ENCODE results near the gene USH1C. TPM values are rescaled to one million over a fixed set of nuclear protein-coding genes. Genes with fewer than 3 reads are reported as not detected.

Gene USH1C
- total RNA-seq, 4 donors from 2014 or later = 0.75 TPM; not detected in 3

DNA sequence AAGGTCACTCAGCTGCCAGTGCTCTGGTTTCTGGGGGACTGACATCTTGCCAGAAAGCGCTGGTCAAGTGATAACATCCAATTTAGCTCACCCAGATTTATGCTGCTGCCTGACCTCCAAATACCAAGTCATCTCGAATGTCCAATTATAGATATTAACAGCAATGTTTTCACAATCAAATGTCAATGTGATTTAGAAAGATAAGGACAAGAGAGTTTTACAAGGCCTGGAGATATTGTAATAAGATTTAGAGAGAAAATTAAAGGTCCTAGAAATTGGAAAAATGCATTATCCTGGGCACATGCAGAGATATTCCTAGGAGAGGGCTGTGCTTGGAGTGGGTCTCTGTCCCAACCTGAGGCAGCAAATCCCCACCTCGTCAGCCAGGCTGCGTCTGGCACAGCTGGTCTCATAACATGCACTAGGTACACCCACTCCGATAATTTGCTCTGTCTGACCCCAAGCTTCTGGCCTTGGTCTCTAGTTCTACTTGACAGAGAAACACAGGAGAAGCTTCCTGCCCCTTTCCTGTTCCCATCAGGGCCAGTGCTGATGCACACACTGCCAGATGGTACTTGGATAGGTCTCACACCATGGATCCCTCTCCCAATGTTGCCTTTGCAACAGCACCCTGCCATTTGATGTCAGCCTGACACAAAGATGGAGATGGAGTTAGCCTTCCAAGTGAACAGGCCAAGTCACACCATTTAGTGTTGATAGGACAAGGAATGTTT, 28.6 kb downstream of the USH1C start:
- TF ChIP-seq, protein P1, sequence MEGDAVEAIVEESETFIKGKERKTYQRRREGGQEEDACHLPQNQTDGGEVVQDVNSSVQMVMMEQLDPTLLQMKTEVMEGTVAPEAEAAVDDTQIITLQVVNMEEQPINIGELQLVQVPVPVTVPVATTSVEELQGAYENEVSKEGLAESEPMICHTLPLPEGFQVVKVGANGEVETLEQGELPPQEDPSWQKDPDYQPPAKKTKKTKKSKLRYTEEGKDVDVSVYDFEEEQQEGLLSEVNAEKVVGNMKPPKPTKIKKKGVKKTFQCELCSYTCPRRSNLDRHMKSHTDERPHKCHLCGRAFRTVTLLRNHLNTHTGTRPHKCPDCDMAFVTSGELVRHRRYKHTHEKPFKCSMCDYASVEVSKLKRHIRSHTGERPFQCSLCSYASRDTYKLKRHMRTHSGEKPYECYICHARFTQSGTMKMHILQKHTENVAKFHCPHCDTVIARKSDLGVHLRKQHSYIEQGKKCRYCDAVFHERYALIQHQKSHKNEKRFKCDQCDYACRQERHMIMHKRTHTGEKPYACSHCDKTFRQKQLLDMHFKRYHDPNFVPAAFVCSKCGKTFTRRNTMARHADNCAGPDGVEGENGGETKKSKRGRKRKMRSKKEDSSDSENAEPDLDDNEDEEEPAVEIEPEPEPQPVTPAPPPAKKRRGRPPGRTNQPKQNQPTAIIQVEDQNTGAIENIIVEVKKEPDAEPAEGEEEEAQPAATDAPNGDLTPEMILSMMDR (IDR thresholded peaks at IDR 0.05; ENCODE audit: low read depth) = no peak

DNA sequence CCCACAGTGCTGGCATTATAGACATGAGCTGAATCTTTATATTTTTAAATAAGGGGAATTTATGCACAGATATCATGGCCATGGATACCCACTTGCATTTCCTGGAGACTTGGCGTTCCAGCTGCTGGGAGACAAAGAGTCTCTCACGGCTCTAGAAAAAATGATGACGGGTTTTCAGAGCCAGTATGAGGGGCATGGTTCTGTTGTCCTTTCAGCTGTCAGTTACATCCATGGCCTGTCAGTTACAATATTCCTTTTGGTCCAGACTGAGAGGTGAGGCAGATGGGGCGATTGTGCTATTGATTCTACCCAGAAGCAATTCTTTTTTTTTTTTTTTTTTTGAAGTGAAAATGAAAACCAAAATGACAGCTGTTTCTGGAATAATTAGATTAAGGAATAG, 29.7 kb downstream of the USH1C start:
- TF ChIP-seq, protein P1 (IDR thresholded peaks at IDR 0.05; ENCODE audit: low read depth) = no peak

DNA sequence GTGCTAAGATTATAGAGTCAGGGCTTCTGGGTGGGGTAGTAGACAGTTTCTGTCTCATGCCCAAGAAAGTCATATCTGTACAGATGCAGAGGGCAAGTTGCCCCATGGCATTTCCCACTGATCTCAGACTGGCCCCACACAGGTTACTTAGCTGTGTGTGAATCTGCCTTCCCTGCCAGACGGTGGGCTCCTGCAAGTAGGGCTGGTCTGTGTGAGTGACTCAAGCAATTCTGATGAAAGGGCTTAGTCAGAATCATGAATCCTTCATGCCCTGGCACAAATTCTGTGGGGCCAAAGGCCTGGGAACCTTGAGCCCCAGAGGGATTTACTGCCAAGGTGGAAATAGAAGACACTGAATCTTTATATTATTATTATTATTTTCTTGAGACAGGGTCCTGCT, 30.4 kb downstream of the USH1C start:
- TF ChIP-seq, protein P1 (IDR thresholded peaks at IDR 0.05; ENCODE audit: low read depth) = no peak

DNA sequence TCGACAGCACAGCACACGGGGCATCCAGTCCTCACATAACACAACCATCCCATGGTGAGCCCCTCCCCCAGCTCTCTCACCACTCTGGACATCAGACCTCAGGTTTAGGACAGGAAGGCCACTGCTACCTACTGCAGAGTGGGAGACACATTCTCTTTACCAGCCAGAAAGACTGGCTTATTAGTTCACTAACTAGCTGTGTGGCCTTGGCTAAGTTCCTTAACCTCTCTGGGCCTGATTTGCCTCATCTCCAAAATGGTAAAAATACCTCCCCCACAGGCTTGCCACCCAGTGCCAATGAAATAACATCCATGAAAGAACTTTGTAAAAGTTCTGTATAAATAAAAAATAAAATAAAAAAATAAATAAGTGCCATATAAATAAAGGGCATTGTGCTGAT, 32.1 kb downstream of the USH1C start:
- TF ChIP-seq, protein P1 (IDR thresholded peaks at IDR 0.05; ENCODE audit: low read depth) = no peak

DNA sequence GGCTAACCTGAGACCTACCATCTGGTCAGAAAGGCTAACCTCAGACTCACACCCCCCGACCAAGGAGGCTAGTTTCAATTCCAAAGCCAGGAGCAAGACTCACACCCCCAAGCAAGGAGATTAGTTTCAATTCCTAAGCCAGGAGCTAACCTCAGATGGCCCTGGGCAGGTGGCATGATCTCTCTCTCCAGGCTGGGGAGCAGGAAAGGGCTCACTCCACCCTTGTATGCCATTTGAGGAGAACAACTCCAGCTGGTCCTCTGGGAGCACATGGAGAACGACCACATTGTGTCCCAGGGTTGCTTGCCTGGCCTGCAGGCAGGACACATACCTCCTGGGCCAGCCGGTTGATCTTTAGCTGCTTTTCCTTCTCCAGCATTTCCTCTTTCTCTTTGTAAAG, 32.6 kb downstream of the USH1C start:
- TF ChIP-seq, protein P1 (IDR thresholded peaks at IDR 0.05; ENCODE audit: low read depth) = no peak

DNA sequence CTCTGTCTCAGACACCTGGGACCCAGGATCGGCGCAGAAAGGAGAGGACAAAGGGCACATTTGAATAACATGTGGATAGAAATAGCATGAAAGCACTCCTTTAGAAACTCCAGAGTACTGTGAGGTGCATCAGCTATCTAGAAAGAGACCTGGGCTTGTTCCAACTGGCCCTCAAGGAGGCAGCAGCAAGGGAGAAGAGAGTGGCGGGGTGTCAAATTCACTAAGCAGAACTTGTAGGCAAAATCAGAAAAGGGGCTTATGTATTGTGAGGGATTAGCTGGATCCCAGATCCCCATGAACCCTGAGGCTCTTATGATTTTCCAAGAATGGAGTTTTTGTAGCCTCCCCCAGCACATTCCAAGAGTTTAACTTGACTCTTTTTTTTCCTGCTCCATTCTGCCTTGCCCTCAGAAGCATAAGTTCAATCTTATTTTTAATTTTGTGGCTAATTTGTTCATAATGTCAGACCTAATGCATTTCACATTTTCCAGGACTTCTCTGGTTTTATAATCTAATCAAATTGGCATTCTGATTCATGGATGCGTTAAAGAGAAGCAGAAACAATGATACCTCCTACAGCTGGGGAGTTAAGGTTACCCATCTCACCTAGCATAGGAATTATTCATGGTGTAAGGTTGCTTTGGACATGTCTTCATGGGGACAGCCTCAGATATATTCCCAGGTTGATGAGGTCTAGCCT, 33.6 kb downstream of the USH1C start:
- TF ChIP-seq, protein P1 (IDR thresholded peaks at IDR 0.05; ENCODE audit: low read depth) = no peak

DNA sequence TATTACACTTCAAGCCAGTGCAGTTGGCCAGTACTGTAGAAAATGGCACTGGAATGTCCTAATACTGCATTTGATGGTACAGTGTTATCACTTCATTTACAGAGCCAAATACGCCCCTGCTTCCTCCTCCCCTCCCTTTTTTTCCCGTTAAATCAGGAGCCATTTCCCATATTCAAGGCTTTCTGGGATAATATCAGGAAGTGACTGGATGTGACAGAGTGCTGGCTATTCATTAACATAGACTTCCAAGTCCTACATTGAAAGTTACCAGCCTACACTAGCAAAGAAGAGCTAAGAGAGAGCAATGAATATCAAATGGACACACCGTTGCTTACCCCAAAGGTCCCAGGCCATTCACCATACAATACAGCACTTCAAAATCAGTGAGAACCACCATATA, 35.4 kb downstream of the USH1C start:
- TF ChIP-seq, protein P1 (IDR thresholded peaks at IDR 0.05; ENCODE audit: low read depth) = no peak
